Immature natural killer cell (primary cell): Measurements from ENCODE around the gene AP1G2. TPM values are rescaled to one million over a fixed set of nuclear protein-coding genes. Genes with fewer than 3 reads are reported as not detected.
A peak's percentile ranks its signal among the peaks of the same experiment; 100 is the strongest.
"Not testable (repeated sequence)": the region's sequence is repeated elsewhere in the genome, so short reads cannot be mapped to it uniquely, and the experiment has no call there.

Experiments used
- DNase-seq, 3 donors: peaks; one replicate each; pipeline ENCODE4 v3.0.0; 2022; ENCODE audit warnings: mixed read lengths in 1 of 3
- H3K27ac Mint-ChIP-seq, 6 donors: one replicate each; pipeline ENCODE4 v1.8.0; 2020; ENCODE audit warnings: mixed read lengths in 6 of 6, mild to moderate bottlenecking in 5 of 6, inconsistent platforms in 4 of 6, moderate library complexity in 3 of 6
- H3K27me3 Mint-ChIP-seq, 3 donors: one replicate each; pipeline ENCODE4 v1.8.0; 2020 to 2021; ENCODE audit warnings: low read depth in 3 of 3, mild to moderate bottlenecking in 3 of 3, mixed read lengths in 3 of 3, moderate library complexity in 3 of 3, inconsistent platforms in 1 of 3
- H3K36me3 Mint-ChIP-seq, 3 donors: one replicate each; pipeline ENCODE4 v1.8.0; 2020; ENCODE audit warnings: mixed read lengths in 3 of 3, inconsistent platforms in 2 of 3, mild to moderate bottlenecking in 2 of 3
- H3K4me1 Mint-ChIP-seq, 2 donors: one replicate each; pipeline ENCODE4 v1.8.0; 2020; ENCODE audit warnings: inconsistent platforms in 2 of 2, mild to moderate bottlenecking in 2 of 2, mixed read lengths in 2 of 2, moderate library complexity in 1 of 2
- H3K4me3 Mint-ChIP-seq, 5 donors: one replicate each; pipeline ENCODE4 v1.8.0; 2020; ENCODE audit warnings: mild to moderate bottlenecking in 5 of 5, mixed read lengths in 5 of 5, inconsistent platforms in 3 of 5, moderate library complexity in 3 of 5
- H3K9me3 Mint-ChIP-seq, 6 donors: one replicate each; pipeline ENCODE4 v1.8.0; 2020; ENCODE audit warnings: mild to moderate bottlenecking in 6 of 6, mixed read lengths in 6 of 6, inconsistent platforms in 4 of 6, moderate library complexity in 3 of 6
- polyA plus RNA-seq, 3 donors: library from polyadenylated mRNA; unstranded; fragments of 300-500 nt; fragmentation: Illumina TruSeq; gene quantifications; one replicate each; pipeline ENCODE4 v1.2.3, GENCODE V29; 2021

The AP1G2 gene
- polyA plus RNA-seq, 3 donors from 2014 or later = 62.9 to 80.7 (median 64.4) TPM

GRCh38 chr14:23605931-23606585, 38.5 kb upstream of the AP1G2 start:
- DNase-seq = no peak
- H3K27ac Mint-ChIP-seq = no peak overlapping the region

GRCh38 chr14:23604675-23605170, 37.1 kb upstream of the AP1G2 start:
- Mint-ChIP-seq H3K4me3 (no peak overlapping the region), H3K9me3 (peaks cover 0 to 2% (median 0%) of the 10 kb centered on the region in 6 donors), H3K27ac (no peak overlapping the region), H3K36me3 (peaks cover 0 to 3% (median 0%) of the 10 kb centered on the region in 3 donors), H3K27me3 (peaks cover 0 to 10% (median 5%) of the 10 kb centered on the region in 3 donors), H3K4me1 (peaks cover 11% of the 10 kb centered on the region in 2 donors)
- no peak for DNase-seq

More at GRCh38 chr14:23605931-23606585, 38.5 kb upstream of the AP1G2 start:
- no peak overlapping the region for H3K4me3 Mint-ChIP-seq
- H3K9me3 Mint-ChIP-seq = peaks cover 0 to 2% (median 0%) of the 10 kb centered on the region in 6 donors
- H3K36me3 Mint-ChIP-seq = peaks cover 0 to 3% (median 0%) of the 10 kb centered on the region in 3 donors
- peaks cover 25% of the 10 kb centered on the region in 2 donors for H3K4me1 Mint-ChIP-seq
- H3K27me3 Mint-ChIP-seq = peaks cover 0 to 7% (median 3%) of the 10 kb centered on the region in 3 donors

GRCh38 chr14:23604148-23604547, 36.6 kb upstream of the AP1G2 start:
- Mint-ChIP-seq H3K27ac (no peak overlapping the region), H3K27me3 (peaks cover 0 to 10% (median 5%) of the 10 kb centered on the region in 3 donors), H3K9me3 (peaks cover 0 to 3% (median 0%) of the 10 kb centered on the region in 6 donors), H3K36me3 (peaks cover 0 to 3% (median 0%) of the 10 kb centered on the region in 3 donors), H3K4me1 (peaks cover 6% of the 10 kb centered on the region in 2 donors), H3K4me3 (no peak overlapping the region)
- no peak for DNase-seq

DNA sequence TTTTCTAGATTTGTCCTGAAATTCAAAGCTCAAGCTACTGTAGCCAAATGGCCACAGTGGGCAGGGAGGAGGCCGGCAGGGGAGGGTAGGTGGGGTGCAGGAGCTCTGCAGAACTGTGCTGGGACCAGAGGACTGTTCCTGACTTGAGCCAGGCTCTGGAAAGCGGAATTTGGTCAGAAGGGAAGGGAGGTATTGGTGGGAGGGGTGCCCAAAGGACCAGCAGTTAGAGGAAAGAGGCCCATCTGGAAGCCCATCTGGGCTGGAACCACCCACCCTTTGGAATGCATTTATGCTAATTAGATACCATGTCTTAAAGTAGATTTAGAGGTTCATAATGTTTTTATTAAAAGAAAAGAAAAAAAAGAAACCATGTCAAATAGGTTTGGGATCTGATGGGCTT, 35.5 kb upstream of the AP1G2 start:
- Mint-ChIP-seq H3K27me3 (peaks cover 0 to 10% (median 5%) of the 10 kb centered on the region in 3 donors), H3K36me3 (no peaks in the 10 kb centered on the region), H3K4me1 (no peaks in the 10 kb centered on the region), H3K4me3 (no peak overlapping the region), H3K9me3 (peaks cover 0 to 3% (median 0%) of the 10 kb centered on the region in 6 donors), H3K27ac (no peak overlapping the region)
- no peak for DNase-seq

DNA sequence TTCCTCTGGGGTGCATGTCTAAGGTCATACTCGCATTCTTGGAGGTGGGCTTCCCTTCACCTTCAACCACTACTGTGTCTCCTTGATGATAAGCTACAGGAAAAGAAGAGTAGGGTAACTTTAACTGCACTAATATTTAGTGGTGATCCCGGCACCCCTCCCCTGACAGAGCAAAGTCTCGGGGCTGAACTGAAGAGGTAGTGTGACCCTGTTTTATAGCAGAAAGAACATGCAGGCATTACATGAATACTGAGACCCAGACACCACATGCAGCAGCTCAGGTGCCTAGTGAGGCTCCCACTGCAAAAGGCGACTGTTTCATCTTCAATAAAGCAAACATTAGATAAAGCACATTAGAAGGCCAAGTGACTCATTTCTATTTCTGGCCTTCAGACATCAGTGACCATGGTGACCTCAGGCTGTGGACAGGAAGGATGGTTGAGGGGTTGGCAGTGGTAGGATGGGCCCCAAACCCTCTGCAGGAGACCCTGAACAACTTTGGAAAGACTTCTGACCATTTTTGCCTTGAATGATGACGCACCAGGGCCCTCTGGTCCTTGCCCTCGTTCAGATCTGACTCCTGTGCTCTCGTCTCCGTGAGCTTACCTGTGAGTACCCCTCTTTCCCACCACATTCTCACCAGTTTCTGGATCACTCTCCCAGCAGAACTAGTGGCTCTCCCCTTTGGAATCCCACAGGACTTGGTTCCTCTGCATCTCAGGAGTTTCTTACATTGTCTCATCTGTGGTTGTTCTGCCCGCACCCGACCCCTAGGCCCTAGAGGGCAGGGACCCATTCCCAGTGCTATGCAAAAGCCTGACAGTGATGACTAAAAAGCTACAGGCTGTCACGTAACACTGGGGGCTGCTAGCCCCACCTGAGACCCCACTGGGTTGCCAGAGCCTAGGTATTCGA, 34.8 kb upstream of the AP1G2 start:
- H3K27ac Mint-ChIP-seq = no peak overlapping the region
- no peak for DNase-seq
- H3K9me3 Mint-ChIP-seq = peaks cover 0 to 3% (median 0%) of the 10 kb centered on the region in 6 donors
- no peaks in the 10 kb centered on the region for H3K36me3 Mint-ChIP-seq
- no peaks in the 10 kb centered on the region for H3K4me1 Mint-ChIP-seq
- H3K27me3 Mint-ChIP-seq = peaks cover 0 to 10% (median 6%) of the 10 kb centered on the region in 3 donors
- no peak overlapping the region for H3K4me3 Mint-ChIP-seq

DNA sequence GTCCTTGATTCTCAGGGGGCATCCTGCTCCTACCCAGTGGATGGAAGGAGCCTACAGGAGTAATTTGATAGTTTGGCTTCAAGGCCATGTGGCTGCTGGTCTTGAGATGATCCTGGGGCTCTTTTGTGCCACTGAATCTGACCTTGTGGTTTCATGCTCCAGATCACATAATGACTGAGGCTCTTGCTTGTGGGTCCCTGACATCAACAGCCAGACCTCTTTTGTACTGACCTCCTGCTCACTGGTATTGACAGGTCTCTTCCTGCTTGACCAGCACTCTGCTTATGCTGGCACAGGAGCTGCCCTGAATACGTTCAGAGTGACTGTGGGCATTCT, 34.2 kb upstream of the AP1G2 start:
- Mint-ChIP-seq H3K27me3 (peaks cover 0 to 8% (median 6%) of the 10 kb centered on the region in 3 donors), H3K4me1 (no peaks in the 10 kb centered on the region), H3K9me3 (peaks cover 0 to 3% (median 0%) of the 10 kb centered on the region in 6 donors), H3K4me3 (no peak overlapping the region), H3K27ac (no peak overlapping the region), H3K36me3 (no peaks in the 10 kb centered on the region)
- no peak for DNase-seq

DNA sequence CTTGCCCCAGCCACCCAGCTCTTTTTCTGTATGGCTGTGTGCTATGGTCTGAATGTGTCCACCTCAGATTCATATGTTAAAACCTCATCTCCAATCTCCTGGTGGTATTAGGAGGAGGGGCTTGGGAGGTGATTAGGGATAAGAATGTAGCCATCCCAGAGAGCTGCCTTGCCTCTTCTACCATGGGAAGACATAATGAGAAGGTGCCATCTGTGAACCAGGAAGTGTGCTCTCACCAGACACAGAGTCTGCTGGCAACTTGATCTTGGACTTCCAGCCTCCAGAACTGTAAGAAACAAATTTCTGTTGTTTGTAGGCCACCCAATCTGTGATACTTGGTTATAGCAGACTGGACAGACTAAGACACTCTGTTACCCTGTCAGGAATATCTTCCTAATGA, 33.8 kb upstream of the AP1G2 start:
- Mint-ChIP-seq H3K4me1 (no peaks in the 10 kb centered on the region), H3K9me3 (peaks cover 0 to 3% (median 0%) of the 10 kb centered on the region in 6 donors), H3K4me3 (no peak overlapping the region), H3K27me3 (peaks cover 0 to 8% (median 6%) of the 10 kb centered on the region in 3 donors), H3K36me3 (no peaks in the 10 kb centered on the region), H3K27ac (peak overlapping the region in 1 of 6 donors; percentile 5)
- no peak for DNase-seq

GRCh38 chr14:23600806-23601205, 33.2 kb upstream of the AP1G2 start:
- H3K4me1 Mint-ChIP-seq = no peaks in the 10 kb centered on the region
- H3K9me3 Mint-ChIP-seq = peaks cover 0 to 3% (median 0%) of the 10 kb centered on the region in 6 donors
- DNase-seq = no peak
- H3K27ac Mint-ChIP-seq = no peak overlapping the region
- no peak overlapping the region for H3K4me3 Mint-ChIP-seq
- H3K36me3 Mint-ChIP-seq = no peaks in the 10 kb centered on the region
- H3K27me3 Mint-ChIP-seq = peaks cover 0 to 12% (median 6%) of the 10 kb centered on the region in 3 donors

GRCh38 chr14:23600322-23600707, 32.7 kb upstream of the AP1G2 start:
- H3K27ac Mint-ChIP-seq = no peak overlapping the region
- no peaks in the 10 kb centered on the region for H3K36me3 Mint-ChIP-seq
- H3K4me1 Mint-ChIP-seq = no peaks in the 10 kb centered on the region
- peaks cover 0 to 12% (median 6%) of the 10 kb centered on the region in 3 donors for H3K27me3 Mint-ChIP-seq
- peaks cover 0 to 3% (median 0%) of the 10 kb centered on the region in 6 donors for H3K9me3 Mint-ChIP-seq
- DNase-seq = no peak
- H3K4me3 Mint-ChIP-seq = no peak overlapping the region

DNA sequence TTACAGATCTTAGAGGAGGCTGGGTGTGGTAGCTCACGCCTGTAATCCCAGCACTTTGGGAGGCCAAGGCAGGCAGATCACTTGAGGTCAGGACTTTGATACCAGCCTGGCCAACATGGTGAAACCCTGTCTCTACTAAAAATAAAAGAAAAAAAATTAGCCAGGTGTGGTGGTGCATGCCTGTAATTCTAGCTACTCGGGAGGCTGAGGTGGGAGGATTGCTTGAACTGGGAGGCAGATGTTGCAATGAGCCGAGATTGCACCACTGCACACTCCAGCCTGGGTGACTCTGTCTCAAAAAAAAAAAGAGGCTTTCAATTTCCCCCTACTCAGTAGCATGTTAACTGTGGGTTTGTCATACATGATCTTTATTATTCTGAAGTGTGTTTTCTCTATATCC, 26.6 kb upstream of the AP1G2 start:
- not testable (repeated sequence) for H3K9me3 Mint-ChIP-seq, H3K36me3 Mint-ChIP-seq, H3K27me3 Mint-ChIP-seq, DNase-seq, H3K27ac Mint-ChIP-seq, H3K4me1 Mint-ChIP-seq, H3K4me3 Mint-ChIP-seq

GRCh38 chr14:23590198-23590597, 22.6 kb upstream of the AP1G2 start:
- Mint-ChIP-seq H3K4me3 (no peak overlapping the region), H3K27ac (no peak overlapping the region), H3K4me1 (peaks cover 5 to 9% of the 10 kb centered on the region in 2 donors), H3K9me3 (no peaks in the 10 kb centered on the region), H3K36me3 (no peaks in the 10 kb centered on the region), H3K27me3 (peaks cover 0 to 17% (median 5%) of the 10 kb centered on the region in 3 donors)
- DNase-seq = no peak

GRCh38 chr14:23589606-23590005, 22.0 kb upstream of the AP1G2 start:
- Mint-ChIP-seq H3K9me3 (no peaks in the 10 kb centered on the region), H3K4me3 (no peak overlapping the region), H3K27me3 (peaks cover 0 to 17% (median 5%) of the 10 kb centered on the region in 3 donors), H3K27ac (no peak overlapping the region), H3K36me3 (no peaks in the 10 kb centered on the region), H3K4me1 (peaks cover 5 to 9% of the 10 kb centered on the region in 2 donors)
- DNase-seq = no peak

GRCh38 chr14:23588884-23589598, 21.4 kb upstream of the AP1G2 start:
- H3K4me1 Mint-ChIP-seq = peaks cover 5 to 9% of the 10 kb centered on the region in 2 donors
- H3K9me3 Mint-ChIP-seq = no peaks in the 10 kb centered on the region
- no peaks in the 10 kb centered on the region for H3K36me3 Mint-ChIP-seq
- H3K4me3 Mint-ChIP-seq = no peak overlapping the region
- H3K27ac Mint-ChIP-seq = peak overlapping the region in 1 of 6 donors; percentile 40
- peaks cover 0 to 17% (median 4%) of the 10 kb centered on the region in 3 donors for H3K27me3 Mint-ChIP-seq
- peak; percentile 77 to 82 (median 78) for DNase-seq
